Panc1 (cell line): ENCODE results near the gene TUBGCP3.

Experiments
- CTCF ChIP-seq: fragments of 450-650 bp; IDR thresholded peaks from 2 replicates; pipeline ENCODE4 v1.5.1; 2017; ENCODE audit warnings: mild to moderate bottlenecking
- POLR2AphosphoS5 ChIP-seq: IDR thresholded peaks from 2 replicates; pipeline ENCODE4 v1.6.1; 2012; ENCODE audit warnings: mild to moderate bottlenecking, low read depth, low read length, moderate library complexity
- REST ChIP-seq, 2 experiments: IDR thresholded peaks; 2 replicates each; pipeline ENCODE4 v1.6.1; 2011 to 2012; ENCODE audit warnings: low read depth in 2 of 2, control low read depth in 1 of 2, low read length in 1 of 2, mild to moderate bottlenecking in 1 of 2, moderate library complexity in 1 of 2; ENCODE audit not compliant: insufficient read depth in 1 of 2
- SIN3A ChIP-seq: IDR thresholded peaks from 2 replicates; pipeline ENCODE4 v1.6.1; 2012; ENCODE audit warnings: low read depth, mild to moderate bottlenecking, low read length, moderate library complexity, borderline replicate concordance; ENCODE audit not compliant: insufficient read depth

GRCh38 chr13:112592647-112593046, 4.7 kb upstream of the TUBGCP3 start:
- no peak for TF ChIP-seq REST (IDR thresholded peaks at IDR 0.05; ENCODE audit: insufficient read depth in 1 of 2, low read depth in 2 of 2, low read length in 1 of 2)
- no peak for TF ChIP-seq CTCF
- no peak for TF ChIP-seq POLR2AphosphoS5
- no peak for TF ChIP-seq SIN3A
